HepG2 (cell line): ENCODE data around the gene GLTPD2. TPM values are rescaled to one million over a fixed set of nuclear protein-coding genes. Genes with fewer than 3 reads are reported as not detected.
A peak's percentile ranks its signal among the peaks of the same experiment; 100 is the strongest.

Source experiments
- AGO2 ChIP-seq: fragments of 200-400 bp; formaldehyde crosslinking; optimal IDR thresholded peaks from 2 replicates; pipeline ENCODE3; 2017; ENCODE audit warnings: mild to moderate bottlenecking, low read depth, low read length, moderate library complexity
- ATF6 ChIP-seq: sonication (generic); formaldehyde crosslinking; conservative IDR thresholded peaks from 2 replicates; pipeline ENCODE4 v1.4.0; 2020; ENCODE audit warnings: missing genetic modification reagents
- CTCF ChIP-seq: sonication (generic); formaldehyde crosslinking; IDR thresholded peaks from 2 replicates; pipeline ENCODE4 v1.5.0; 2020; ENCODE audit warnings: mild to moderate bottlenecking, missing genetic modification reagents, moderate library complexity
- FOXJ3 ChIP-seq: sonication (generic); formaldehyde crosslinking; IDR thresholded peaks from 2 replicates; pipeline ENCODE4 v1.4.0; 2020; ENCODE audit warnings: missing genetic modification reagents, mild to moderate bottlenecking, borderline replicate concordance
- FOXO4 ChIP-seq: sonication (generic); formaldehyde crosslinking; conservative IDR thresholded peaks from 2 replicates; pipeline ENCODE4 v1.8.1; 2023; ENCODE audit warnings: missing genetic modification reagents
- KDM6A ChIP-seq: IDR thresholded peaks from 2 replicates; pipeline ENCODE4 v1.6.1; 2016; ENCODE audit warnings: low read depth
- MIER2 ChIP-seq: IDR thresholded peaks from 2 replicates; pipeline ENCODE4 v1.6.1; 2016; ENCODE audit warnings: missing biosample characterization, missing genetic modification reagents
- MIER3 ChIP-seq: IDR thresholded peaks from 2 replicates; pipeline ENCODE4 v1.6.1; 2016; ENCODE audit warnings: missing compliant biosample characterization, borderline replicate concordance
- NAIF1 ChIP-seq: sonication (generic); formaldehyde crosslinking; IDR thresholded peaks from 2 replicates; pipeline ENCODE4 v1.5.0; 2020; ENCODE audit warnings: mild to moderate bottlenecking, missing genetic modification reagents, borderline replicate concordance
- NCOA1 ChIP-seq: sonication (generic); formaldehyde crosslinking; IDR thresholded peaks from 2 replicates; pipeline ENCODE4 v1.9.0; 2021; ENCODE audit warnings: missing genetic modification reagents
- SMAD1 ChIP-seq: sonication (generic); formaldehyde crosslinking; IDR thresholded peaks from 2 replicates; pipeline ENCODE4 v1.4.0; 2020; ENCODE audit warnings: missing genetic modification reagents, low read depth, mild to moderate bottlenecking, borderline replicate concordance
- SOX13 ChIP-seq, 3 experiments: fragments of 450-650 bp in 1 of 3; sonication (generic) in 1 of 3; formaldehyde crosslinking in 1 of 3; IDR thresholded peaks in 2 of 3; conservative IDR thresholded peaks in 1 of 3; 2 replicates each; pipeline versions ENCODE4 v1.5.0 to v1.6.1; 2016 to 2020; ENCODE audit warnings: antibody characterized with exemption in 1 of 3, mild to moderate bottlenecking in 1 of 3, missing compliant biosample characterization in 1 of 3, missing genetic modification reagents in 1 of 3, moderate library complexity in 1 of 3
- SRSF4 ChIP-seq: fragments of 200-400 bp; formaldehyde crosslinking; IDR thresholded peaks from one replicate; pipeline ENCODE4 v1.6.1; 2018; ENCODE audit warnings: mild to moderate bottlenecking, low read depth, low read length, moderate library complexity; ENCODE audit not compliant: poor library complexity, severe bottlenecking
- STAG1 ChIP-seq: sonication (generic); formaldehyde crosslinking; IDR thresholded peaks from 2 replicates; pipeline ENCODE4 v1.4.0; 2020; ENCODE audit warnings: missing genetic modification reagents
- TFDP2 ChIP-seq: sonication (generic); formaldehyde crosslinking; IDR thresholded peaks from 2 replicates; pipeline ENCODE4 v1.4.0; 2020; ENCODE audit warnings: missing genetic modification reagents
- ZNF333 ChIP-seq: sonication (generic); formaldehyde crosslinking; IDR thresholded peaks from 2 replicates; pipeline ENCODE4 v1.4.0; 2020; ENCODE audit warnings: mild to moderate bottlenecking, missing genetic modification reagents, borderline replicate concordance
- ZNF605 ChIP-seq: sonication (generic); formaldehyde crosslinking; IDR thresholded peaks from 2 replicates; pipeline ENCODE4 v1.8.0; 2022; ENCODE audit warnings: mild to moderate bottlenecking, missing genetic modification reagents
- ZNF672 ChIP-seq: sonication (generic); formaldehyde crosslinking; IDR thresholded peaks from 2 replicates; pipeline ENCODE4 v1.8.1; 2022; ENCODE audit warnings: missing genetic modification reagents
- ZSCAN21 ChIP-seq: sonication (generic); formaldehyde crosslinking; IDR thresholded peaks from 2 replicates; pipeline ENCODE4 v1.8.0; 2022; ENCODE audit warnings: mild to moderate bottlenecking, missing genetic modification reagents, moderate library complexity, borderline replicate concordance
- polyA plus RNA-seq, 8 experiments: library from polyadenylated mRNA; depleted of rRNA in 3 of 8; stranded (reverse) in 7 of 8; unstranded in 1 of 8; fragments of >200 nt; fragmentation: Illumina TruSeq in 4 of 8; extraction: Trizol in 4 of 8; gene quantifications; 2 replicates each; pipeline versions ENCODE4 v1.2.1 to v1.2.3, GENCODE V29; 2011 to 2016; ENCODE audit warnings: low read depth in 4 of 8, missing spikeins in 1 of 8, mixed read lengths in 1 of 8; ENCODE audit not compliant: insufficient read depth in 1 of 8
- total RNA-seq, 5 experiments: library from RNA; depleted of rRNA; stranded (reverse); fragments of >200 nt; fragmentation: Illumina TruSeq; extraction: Trizol; gene quantifications; 2 replicates each; pipeline ENCODE4 v1.2.3, GENCODE V29; 2016; ENCODE audit warnings: low read depth in 1 of 5

The GLTPD2 gene
- total and polyA plus RNA-seq, 2 of the 13 experiments (the other 11 are each of a cell fraction or from before 2014, with no cell fraction given), result 7.5 to 12.9 TPM

GRCh38 chr17:4739122-4740024 lies 49.4 kb upstream of the GLTPD2 start, which contains the start of the genes CXCL16 and ZMYND15 (continued):
- TF ChIP-seq CTCF (CRISPR knock-in tag) (peak; percentile 29), FOXJ3 (CRISPR knock-in tag) (no peak), FOXO4 (CRISPR knock-in tag) (0 out of 2 replicates have a peak, but pooled peaks have one; percentile 40), TFDP2 (CRISPR knock-in tag) (no peak; the same call in 1 of the 2 replicates), ATF6 (no peak), MIER2 (no peak), SOX13 (IDR thresholded peaks at IDR 0.05) (no peak), SOX13 (CRISPR knock-in tag; conservative IDR thresholded peaks at IDR 0.05 in 1 of 2, IDR thresholded peaks at IDR 0.05 in 1 of 2) (no peak), ZNF672 (CRISPR knock-in tag) (no peak), STAG1 (CRISPR knock-in tag) (no peak), ZNF605 (CRISPR knock-in tag) (no peak), MIER3 (CRISPR knock-in tag) (no peak), NCOA1 (CRISPR knock-in tag) (no peak), ZNF333 (CRISPR knock-in tag) (peak; percentile 81), SMAD1 (CRISPR knock-in tag) (peak; percentile 59; the same call in 1 of the 2 replicates), ZSCAN21 (CRISPR knock-in tag) (peak; percentile 37; the same call in 1 of the 2 replicates), KDM6A (CRISPR knock-in tag) (no peak), SRSF4 (no peak), AGO2 (peak; percentile 52), NAIF1 (CRISPR knock-in tag) (no peak)
